HepG2 (cell line): ENCODE data around the gene PFN1. TPM values are rescaled to one million over a fixed set of nuclear protein-coding genes. Genes with fewer than 3 reads are reported as not detected.

ENCODE experiments used
- CAMTA2 ChIP-seq: sonication (generic); formaldehyde crosslinking; IDR thresholded peaks from 2 replicates; pipeline ENCODE4 v1.4.0; 2020; ENCODE audit warnings: mild to moderate bottlenecking, missing genetic modification reagents, borderline replicate concordance
- MIER3 ChIP-seq: IDR thresholded peaks from 2 replicates; pipeline ENCODE4 v1.6.1; 2016; ENCODE audit warnings: missing compliant biosample characterization, borderline replicate concordance
- NFKBIZ ChIP-seq: IDR thresholded peaks from 2 replicates; pipeline ENCODE4 v1.6.1; 2018; ENCODE audit warnings: missing genetic modification reagents, missing compliant biosample characterization
- NR2F2 ChIP-seq: IDR thresholded peaks from 2 replicates; pipeline ENCODE4 v1.6.1; 2012; ENCODE audit warnings: low read depth, inconsistent platforms, borderline replicate concordance
- NRL ChIP-seq: sonication (generic); formaldehyde crosslinking; IDR thresholded peaks from 2 replicates; pipeline ENCODE4 v1.5.0; 2020; ENCODE audit warnings: missing genetic modification reagents, mild to moderate bottlenecking, moderate library complexity, borderline replicate concordance
- TOE1 ChIP-seq: sonication (generic); formaldehyde crosslinking; IDR thresholded peaks from 2 replicates; pipeline ENCODE4 v1.4.0; 2020; ENCODE audit warnings: mild to moderate bottlenecking, missing genetic modification reagents
- U2AF1 ChIP-seq: fragments of 200-400 bp; formaldehyde crosslinking; optimal IDR thresholded peaks from 2 replicates; pipeline ENCODE3; 2017; ENCODE audit warnings: mild to moderate bottlenecking, low read depth, low read length
- ZNF276 ChIP-seq: sonication (generic); formaldehyde crosslinking; IDR thresholded peaks from 2 replicates; pipeline ENCODE4 v1.4.0; 2020; ENCODE audit warnings: mild to moderate bottlenecking, low read depth, missing genetic modification reagents
- ZNF333 ChIP-seq: sonication (generic); formaldehyde crosslinking; IDR thresholded peaks from 2 replicates; pipeline ENCODE4 v1.4.0; 2020; ENCODE audit warnings: mild to moderate bottlenecking, missing genetic modification reagents, borderline replicate concordance
- ZNF484 ChIP-seq: sonication (generic); formaldehyde crosslinking; IDR thresholded peaks from 2 replicates; pipeline ENCODE4 v1.5.1; 2020; ENCODE audit warnings: mild to moderate bottlenecking, low read depth, missing genetic modification reagents, borderline replicate concordance
- ZNF660 ChIP-seq: sonication (generic); formaldehyde crosslinking; IDR thresholded peaks from 2 replicates; pipeline ENCODE4 v1.5.1; 2020; ENCODE audit warnings: mild to moderate bottlenecking, low read depth, missing genetic modification reagents, borderline replicate concordance
- ZNF788 ChIP-seq: sonication (generic); formaldehyde crosslinking; IDR thresholded peaks from 2 replicates; pipeline ENCODE4 v1.5.0; 2020; ENCODE audit warnings: mild to moderate bottlenecking, missing genetic modification reagents, borderline replicate concordance
- ZSCAN9 ChIP-seq: IDR thresholded peaks from 2 replicates; pipeline ENCODE4 v1.6.1; 2016; ENCODE audit warnings: borderline replicate concordance
- polyA plus RNA-seq, 8 experiments: library from polyadenylated mRNA; depleted of rRNA in 3 of 8; stranded (reverse) in 7 of 8; unstranded in 1 of 8; fragments of >200 nt; fragmentation: Illumina TruSeq in 4 of 8; extraction: Trizol in 4 of 8; gene quantifications; 2 replicates each; pipeline versions ENCODE4 v1.2.1 to v1.2.3, GENCODE V29; 2011 to 2016; ENCODE audit warnings: low read depth in 4 of 8, missing spikeins in 1 of 8, mixed read lengths in 1 of 8; ENCODE audit not compliant: insufficient read depth in 1 of 8
- total RNA-seq, 5 experiments: library from RNA; depleted of rRNA; stranded (reverse); fragments of >200 nt; fragmentation: Illumina TruSeq; extraction: Trizol; gene quantifications; 2 replicates each; pipeline ENCODE4 v1.2.3, GENCODE V29; 2016; ENCODE audit warnings: low read depth in 1 of 5
- TF ChIP-seq, protein P1 (sequence below): sonication (generic); formaldehyde crosslinking; IDR thresholded peaks from 2 replicates; pipeline ENCODE4 v1.4.0; 2020; ENCODE audit warnings: low read depth, missing genetic modification reagents
- TF ChIP-seq, protein P2 (sequence below): sonication (generic); formaldehyde crosslinking; IDR thresholded peaks from 2 replicates; pipeline ENCODE4 v1.4.0; 2020; ENCODE audit warnings: low read depth, mild to moderate bottlenecking, missing genetic modification reagents

The PFN1 gene
- total and polyA plus RNA-seq, 2 of the 13 experiments (the other 11 are each of a cell fraction or from before 2014, with no cell fraction given): 494 to 613 TPM

GRCh38 chr17:4940555-4941318 lies 7.6 kb downstream of the PFN1 start (continued):
- TF ChIP-seq ZNF333 (no peak), NRL (CRISPR knock-in tag) (peak; percentile 56; the same call in 1 of the 2 replicates), MIER3 (CRISPR knock-in tag) (no peak), CAMTA2 (CRISPR knock-in tag) (no peak), ZNF660 (no peak), U2AF1 (no peak), NR2F2 (0 out of 2 replicates have a peak, but pooled peaks have one; percentile 26), NFKBIZ (no peak), TOE1 (CRISPR knock-in tag) (no peak), ZNF788 (CRISPR knock-in tag) (no peak; the same call in none of the 2 replicates), ZNF484 (CRISPR knock-in tag) (no peak), ZNF276 (CRISPR knock-in tag) (no peak), ZSCAN9 (CRISPR knock-in tag) (no peak)
- TF ChIP-seq, protein P1, sequence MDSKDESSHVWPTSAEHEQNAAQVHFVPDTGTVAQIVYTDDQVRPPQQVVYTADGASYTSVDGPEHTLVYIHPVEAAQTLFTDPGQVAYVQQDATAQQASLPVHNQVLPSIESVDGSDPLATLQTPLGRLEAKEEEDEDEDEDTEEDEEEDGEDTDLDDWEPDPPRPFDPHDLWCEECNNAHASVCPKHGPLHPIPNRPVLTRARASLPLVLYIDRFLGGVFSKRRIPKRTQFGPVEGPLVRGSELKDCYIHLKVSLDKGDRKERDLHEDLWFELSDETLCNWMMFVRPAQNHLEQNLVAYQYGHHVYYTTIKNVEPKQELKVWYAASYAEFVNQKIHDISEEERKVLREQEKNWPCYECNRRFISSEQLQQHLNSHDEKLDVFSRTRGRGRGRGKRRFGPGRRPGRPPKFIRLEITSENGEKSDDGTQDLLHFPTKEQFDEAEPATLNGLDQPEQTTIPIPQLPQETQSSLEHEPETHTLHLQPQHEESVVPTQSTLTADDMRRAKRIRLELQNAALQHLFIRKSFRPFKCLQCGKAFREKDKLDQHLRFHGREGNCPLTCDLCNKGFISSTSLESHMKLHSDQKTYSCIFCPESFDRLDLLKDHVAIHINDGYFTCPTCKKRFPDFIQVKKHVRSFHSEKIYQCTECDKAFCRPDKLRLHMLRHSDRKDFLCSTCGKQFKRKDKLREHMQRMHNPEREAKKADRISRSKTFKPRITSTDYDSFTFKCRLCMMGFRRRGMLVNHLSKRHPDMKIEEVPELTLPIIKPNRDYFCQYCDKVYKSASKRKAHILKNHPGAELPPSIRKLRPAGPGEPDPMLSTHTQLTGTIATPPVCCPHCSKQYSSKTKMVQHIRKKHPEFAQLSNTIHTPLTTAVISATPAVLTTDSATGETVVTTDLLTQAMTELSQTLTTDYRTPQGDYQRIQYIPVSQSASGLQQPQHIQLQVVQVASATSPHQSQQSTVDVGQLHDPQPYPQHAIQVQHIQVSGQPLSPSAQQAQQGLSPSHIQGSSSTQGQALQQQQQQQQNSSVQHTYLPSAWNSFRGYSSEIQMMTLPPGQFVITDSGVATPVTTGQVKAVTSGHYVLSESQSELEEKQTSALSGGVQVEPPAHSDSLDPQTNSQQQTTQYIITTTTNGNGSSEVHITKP (CRISPR knock-in tag): no peak
- TF ChIP-seq, protein P2, sequence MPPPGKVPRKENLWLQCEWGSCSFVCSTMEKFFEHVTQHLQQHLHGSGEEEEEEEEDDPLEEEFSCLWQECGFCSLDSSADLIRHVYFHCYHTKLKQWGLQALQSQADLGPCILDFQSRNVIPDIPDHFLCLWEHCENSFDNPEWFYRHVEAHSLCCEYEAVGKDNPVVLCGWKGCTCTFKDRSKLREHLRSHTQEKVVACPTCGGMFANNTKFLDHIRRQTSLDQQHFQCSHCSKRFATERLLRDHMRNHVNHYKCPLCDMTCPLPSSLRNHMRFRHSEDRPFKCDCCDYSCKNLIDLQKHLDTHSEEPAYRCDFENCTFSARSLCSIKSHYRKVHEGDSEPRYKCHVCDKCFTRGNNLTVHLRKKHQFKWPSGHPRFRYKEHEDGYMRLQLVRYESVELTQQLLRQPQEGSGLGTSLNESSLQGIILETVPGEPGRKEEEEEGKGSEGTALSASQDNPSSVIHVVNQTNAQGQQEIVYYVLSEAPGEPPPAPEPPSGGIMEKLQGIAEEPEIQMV (CRISPR knock-in tag): no peak
